Vagina (tissue), 2 donors: ENCODE measurements around the gene GRAMD2B. TPM values are rescaled to one million over a fixed set of nuclear protein-coding genes. Genes with fewer than 3 reads are reported as not detected.

Experiments used
- DNase-seq, 2 donors: peaks; one replicate each; pipeline ENCODE4 v3.0.0-alpha.2; 2017; ENCODE audit errors: extremely low spot score in 2 of 2
- H3K27ac ChIP-seq: fragments of 200-600 bp; sonication (generic); one replicate; pipeline ENCODE4 v1.5.1; 2019
- H3K27me3 ChIP-seq: fragments of 200-600 bp; sonication (generic); one replicate; pipeline ENCODE4 v1.5.1; 2019
- H3K36me3 ChIP-seq, 2 donors: fragments of 200-600 bp; sonication (generic); one replicate each; pipeline ENCODE4 v1.5.1; 2017 to 2019
- H3K4me1 ChIP-seq: fragments of 200-600 bp; sonication (generic); one replicate; pipeline ENCODE4 v1.5.1; 2019
- H3K4me3 ChIP-seq, 2 donors: fragments of 200-600 bp; sonication (generic); 1 replicate in 1 of 2; 2 replicates in 1 of 2; pipeline ENCODE4 v1.5.1; 2016 to 2019
- H3K9me3 ChIP-seq: fragments of 200-600 bp; sonication (generic); one replicate; pipeline ENCODE4 v1.5.1; 2019
- CTCF ChIP-seq, 3 experiments: fragments of 450-650 bp in 2 of 3; fragments of 200-600 bp in 1 of 3; sonication (generic) in 1 of 3; IDR thresholded peaks; one replicate each; pipeline ENCODE4 v1.5.1; 2017 to 2019; ENCODE audit warnings: antibody characterized with exemption in 3 of 3, mild to moderate bottlenecking in 2 of 3, moderate library complexity in 2 of 3
- POLR2A ChIP-seq, 2 donors: fragments of 450-650 bp; IDR thresholded peaks; one replicate each; pipeline ENCODE4 v1.6.1; 2017; ENCODE audit warnings: antibody characterized with exemption in 2 of 2, mild to moderate bottlenecking in 2 of 2, moderate library complexity in 2 of 2
- POLR2AphosphoS5 ChIP-seq, 2 donors: sonication (generic); formaldehyde crosslinking; IDR thresholded peaks; one replicate each; pipeline ENCODE4 v1.9.0; 2017; ENCODE audit warnings: antibody characterized with exemption in 2 of 2, mild to moderate bottlenecking in 2 of 2, low read depth in 1 of 2; ENCODE audit not compliant: insufficient read depth in 1 of 2
- intact Hi-C: fragments of 100-400 bp; cut with DNase I; formaldehyde crosslinking; loops from one replicate; pipeline ENCODE4 v1.15.1; 2023
- total RNA-seq: library from RNA; depleted of rRNA; stranded (reverse); fragments of >200 nt; gene quantifications from one replicate; pipeline ENCODE4 v1.2.3, GENCODE V29; 2016

Gene GRAMD2B
- total RNA-seq, 1 donor from 2014 or later = 76.9 TPM

GRCh38 chr5:126398791-126399190 lies 24.4 kb upstream of the GRAMD2B start:
- intact Hi-C loops = no loop called here
- Histone ChIP-seq H3K4me1 (no peaks in the 10 kb centered on the region), H3K27me3 (no peaks in the 10 kb centered on the region), H3K36me3 (no peaks in the 10 kb centered on the region), H3K9me3 (peaks cover 5% of the 10 kb centered on the region), H3K27ac (no peak overlapping the region), H3K4me3 (no peak overlapping the region)
- DNase-seq = no peak
- TF ChIP-seq POLR2AphosphoS5 (IDR thresholded peaks at IDR 0.05; ENCODE audit: insufficient read depth in 1 of 2, low read depth in 1 of 2) = no peak
- TF ChIP-seq POLR2A (IDR thresholded peaks at IDR 0.05) = no peak
- TF ChIP-seq CTCF (IDR thresholded peaks at IDR 0.05) = no peak

- H3K27me3 ChIP-seq = no peaks in the 10 kb centered on the region
- intact Hi-C loops = no loop called here
- H3K36me3 ChIP-seq = no peaks in the 10 kb centered on the region
- no peak overlapping the region for H3K4me3 ChIP-seq
- TF ChIP-seq POLR2AphosphoS5 (IDR thresholded peaks at IDR 0.05; ENCODE audit: insufficient read depth in 1 of 2, low read depth in 1 of 2) = no peak
- TF ChIP-seq CTCF (IDR thresholded peaks at IDR 0.05) = no peak
- no peak for TF ChIP-seq POLR2A (IDR thresholded peaks at IDR 0.05)
- H3K4me1 ChIP-seq = no peaks in the 10 kb centered on the region
- DNase-seq = no peak
- peaks cover 5% of the 10 kb centered on the region for H3K9me3 ChIP-seq
- H3K27ac ChIP-seq = no peak overlapping the region
These were observed 22.5 kb upstream of the GRAMD2B start for GRCh38 chr5:126400621-126401251.

GRCh38 chr5:126402621-126403555 lies 20.3 kb upstream of the GRAMD2B start:
- H3K4me3 ChIP-seq = no peak overlapping the region
- peaks cover 5% of the 10 kb centered on the region for H3K9me3 ChIP-seq
- intact Hi-C loops = no loop called here
- H3K36me3 ChIP-seq = no peaks in the 10 kb centered on the region
- no peaks in the 10 kb centered on the region for H3K4me1 ChIP-seq
- DNase-seq = no peak
- no peaks in the 10 kb centered on the region for H3K27me3 ChIP-seq
- no peak for TF ChIP-seq CTCF (IDR thresholded peaks at IDR 0.05)
- H3K27ac ChIP-seq = no peak overlapping the region

GRCh38 chr5:126403876-126404275 lies 19.3 kb upstream of the GRAMD2B start:
- no peak overlapping the region for H3K27ac ChIP-seq
- peaks cover 5% of the 10 kb centered on the region for H3K9me3 ChIP-seq
- intact Hi-C loops = no loop called here
- no peak overlapping the region for H3K4me3 ChIP-seq
- DNase-seq = no peak
- no peaks in the 10 kb centered on the region for H3K36me3 ChIP-seq
- H3K27me3 ChIP-seq = no peaks in the 10 kb centered on the region
- H3K4me1 ChIP-seq = no peaks in the 10 kb centered on the region
- TF ChIP-seq CTCF (IDR thresholded peaks at IDR 0.05) (no peak), POLR2A (IDR thresholded peaks at IDR 0.05) (no peak), POLR2AphosphoS5 (IDR thresholded peaks at IDR 0.05; ENCODE audit: insufficient read depth in 1 of 2, low read depth in 1 of 2) (no peak)

GRCh38 chr5:126410623-126411022 lies 12.6 kb upstream of the GRAMD2B start:
- H3K36me3 ChIP-seq = no peaks in the 10 kb centered on the region
- no peaks in the 10 kb centered on the region for H3K9me3 ChIP-seq
- no peak for DNase-seq
- peaks cover 4% of the 10 kb centered on the region for H3K4me1 ChIP-seq
- H3K27ac ChIP-seq = no peak overlapping the region
- H3K27me3 ChIP-seq = no peaks in the 10 kb centered on the region
- no peak for TF ChIP-seq POLR2AphosphoS5 (IDR thresholded peaks at IDR 0.05; ENCODE audit: insufficient read depth in 1 of 2, low read depth in 1 of 2)
- TF ChIP-seq POLR2A (IDR thresholded peaks at IDR 0.05) = no peak
- intact Hi-C loops = no loop called here
- H3K4me3 ChIP-seq = no peak overlapping the region
